ENCODE data around the gene DGKZ.

Gene DGKZ

GRCh38 chr11:46389450-46390330 lies 42.4 kb downstream of the DGKZ start:
- peak overlapping the region; percentile 22 for H3K4me3 ChIP-seq (ENCODE audit: low read depth, low read length)
- TF ChIP-seq, protein P1, sequence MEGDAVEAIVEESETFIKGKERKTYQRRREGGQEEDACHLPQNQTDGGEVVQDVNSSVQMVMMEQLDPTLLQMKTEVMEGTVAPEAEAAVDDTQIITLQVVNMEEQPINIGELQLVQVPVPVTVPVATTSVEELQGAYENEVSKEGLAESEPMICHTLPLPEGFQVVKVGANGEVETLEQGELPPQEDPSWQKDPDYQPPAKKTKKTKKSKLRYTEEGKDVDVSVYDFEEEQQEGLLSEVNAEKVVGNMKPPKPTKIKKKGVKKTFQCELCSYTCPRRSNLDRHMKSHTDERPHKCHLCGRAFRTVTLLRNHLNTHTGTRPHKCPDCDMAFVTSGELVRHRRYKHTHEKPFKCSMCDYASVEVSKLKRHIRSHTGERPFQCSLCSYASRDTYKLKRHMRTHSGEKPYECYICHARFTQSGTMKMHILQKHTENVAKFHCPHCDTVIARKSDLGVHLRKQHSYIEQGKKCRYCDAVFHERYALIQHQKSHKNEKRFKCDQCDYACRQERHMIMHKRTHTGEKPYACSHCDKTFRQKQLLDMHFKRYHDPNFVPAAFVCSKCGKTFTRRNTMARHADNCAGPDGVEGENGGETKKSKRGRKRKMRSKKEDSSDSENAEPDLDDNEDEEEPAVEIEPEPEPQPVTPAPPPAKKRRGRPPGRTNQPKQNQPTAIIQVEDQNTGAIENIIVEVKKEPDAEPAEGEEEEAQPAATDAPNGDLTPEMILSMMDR (IDR thresholded peaks at IDR 0.05) = peak; percentile 79
- no peaks in the 10 kb centered on the region for H3K79me2 ChIP-seq
- H2AFZ ChIP-seq = peak overlapping the region; percentile 17
- no peaks in the 10 kb centered on the region for H3K9me3 ChIP-seq (ENCODE audit: control insufficient read depth, low read length)
- H3K4me1 ChIP-seq = peaks cover 11% of the 10 kb centered on the region
- no peaks in the 10 kb centered on the region for H3K36me3 ChIP-seq (ENCODE audit: control insufficient read depth, insufficient read depth, low read length)
- no peaks in the 10 kb centered on the region for H3K27me3 ChIP-seq (ENCODE audit: control insufficient read depth, insufficient read depth, low read length)
- no peak overlapping the region for H3K9ac ChIP-seq
- H3K27ac ChIP-seq = peak overlapping the region; percentile 68
- H3K4me2 ChIP-seq (ENCODE audit: low read length) = peak overlapping the region; percentile 67

- H3K9me3 ChIP-seq (ENCODE audit: control insufficient read depth, low read length) = no peaks in the 10 kb centered on the region
- no peaks in the 10 kb centered on the region for H3K79me2 ChIP-seq
- no peaks in the 10 kb centered on the region for H3K27me3 ChIP-seq (ENCODE audit: control insufficient read depth, insufficient read depth, low read length)
- peak overlapping the region; percentile 68 for H3K27ac ChIP-seq
- H3K9ac ChIP-seq = no peak overlapping the region
- no peak overlapping the region for H3K4me2 ChIP-seq (ENCODE audit: low read length)
- TF ChIP-seq, protein P1 (IDR thresholded peaks at IDR 0.05) = no peak
- H3K4me1 ChIP-seq = peaks cover 14% of the 10 kb centered on the region
- H3K4me3 ChIP-seq (ENCODE audit: low read depth, low read length) = no peak overlapping the region
- no peaks in the 10 kb centered on the region for H3K36me3 ChIP-seq (ENCODE audit: control insufficient read depth, insufficient read depth, low read length)
- H2AFZ ChIP-seq = peak overlapping the region; percentile 17
Observed at GRCh38 chr11:46390331-46391171, 43.3 kb downstream of the DGKZ start.

- Histone ChIP-seq H3K4me2 (ENCODE audit: low read length) (no peak overlapping the region), H3K4me1 (peaks cover 14% of the 10 kb centered on the region), H3K9ac (peak overlapping the region; percentile 46), H2AFZ (no peak overlapping the region), H3K79me2 (no peaks in the 10 kb centered on the region), H3K4me3 (ENCODE audit: low read depth, low read length) (no peak overlapping the region), H3K27me3 (ENCODE audit: control insufficient read depth, insufficient read depth, low read length) (no peaks in the 10 kb centered on the region), H3K36me3 (ENCODE audit: control insufficient read depth, insufficient read depth, low read length) (no peaks in the 10 kb centered on the region), H3K9me3 (ENCODE audit: control insufficient read depth, low read length) (no peaks in the 10 kb centered on the region), H3K27ac (peak overlapping the region; percentile 68)
- TF ChIP-seq, protein P1 (IDR thresholded peaks at IDR 0.05) = no peak
Observed at GRCh38 chr11:46391186-46391577, 43.9 kb downstream of the DGKZ start.

DNA sequence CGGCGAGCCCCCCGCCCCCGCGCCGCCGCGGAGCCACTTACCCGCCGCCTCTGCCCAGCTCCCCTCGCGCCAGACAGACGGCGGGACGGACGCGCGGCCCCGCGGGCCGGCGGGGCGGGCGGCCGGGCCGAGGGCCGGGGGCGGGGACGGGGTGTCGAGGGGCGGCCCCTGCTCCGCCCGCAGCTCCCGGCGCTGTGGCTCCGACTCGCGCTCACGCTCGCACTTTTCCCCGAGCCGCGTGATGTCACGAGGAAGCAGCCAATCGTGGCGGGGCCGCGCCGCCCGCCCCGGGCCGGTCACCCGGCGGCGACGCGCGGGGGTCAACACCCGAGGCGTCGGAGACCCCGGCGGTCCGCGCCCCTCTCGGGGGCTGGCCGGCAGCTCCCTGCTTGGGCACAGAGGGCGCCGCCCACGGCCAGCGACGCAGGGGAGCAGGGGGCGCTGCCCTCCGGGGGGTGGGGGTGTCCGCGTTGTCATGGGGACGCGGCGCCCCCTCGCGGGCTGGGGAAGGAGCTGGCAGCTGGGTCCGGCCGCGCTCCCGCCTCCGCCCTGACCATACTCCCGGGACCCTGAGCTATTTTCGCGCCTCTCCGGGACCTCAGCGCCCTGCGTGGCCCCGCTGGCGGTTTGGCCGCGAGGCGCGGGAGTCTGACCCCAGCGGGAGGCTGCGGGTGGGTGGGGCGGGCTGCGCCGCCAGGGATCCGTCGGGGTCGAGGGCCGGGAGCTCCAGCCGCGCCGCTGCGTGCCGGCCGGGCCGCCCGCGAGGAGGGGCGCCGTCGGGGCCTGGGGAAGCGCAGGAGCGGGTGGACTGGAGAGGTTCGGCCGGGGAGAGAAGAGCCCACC lies 44.5 kb downstream of the DGKZ start, which contains the start of gene CHRM4:
Gene CHRM4, minus strand, starts transcription at position 199 of the 843 bp plus-strand sequence. CDS start 5,219 bp downstream, outside the sequence.
- Histone ChIP-seq H3K27me3 (ENCODE audit: control insufficient read depth, insufficient read depth, low read length) (no peaks in the 10 kb centered on the region), H3K9ac (peak within 1 kb of the TSS; percentile 72), H2AFZ (peak within 1 kb of the TSS; percentile 73), H3K9me3 (ENCODE audit: control insufficient read depth, low read length) (no peaks in the 10 kb centered on the region), H3K4me2 (ENCODE audit: low read length) (peak within 1 kb of the TSS; percentile 35), H3K27ac (peak within 1 kb of the TSS; percentile 98), H3K4me1 (peaks cover 14% of the 10 kb centered on the region), H3K4me3 (ENCODE audit: low read depth, low read length) (no peak within 1 kb of the TSS), H3K79me2 (no peaks in the 10 kb centered on the region), H3K36me3 (ENCODE audit: control insufficient read depth, insufficient read depth, low read length) (no peaks in the 10 kb centered on the region)
- TF ChIP-seq, protein P1 (IDR thresholded peaks at IDR 0.05) = peak; percentile 40

Measured in parathyroid adenoma (tissue), 2 donors.